Measurements from ENCODE around the gene C2orf66. TPM values are rescaled to one million over a fixed set of nuclear protein-coding genes. Genes with fewer than 3 reads are reported as not detected.

Gene C2orf66
- total RNA-seq, 2 donors from 2014 or later, result not detected

DNA sequence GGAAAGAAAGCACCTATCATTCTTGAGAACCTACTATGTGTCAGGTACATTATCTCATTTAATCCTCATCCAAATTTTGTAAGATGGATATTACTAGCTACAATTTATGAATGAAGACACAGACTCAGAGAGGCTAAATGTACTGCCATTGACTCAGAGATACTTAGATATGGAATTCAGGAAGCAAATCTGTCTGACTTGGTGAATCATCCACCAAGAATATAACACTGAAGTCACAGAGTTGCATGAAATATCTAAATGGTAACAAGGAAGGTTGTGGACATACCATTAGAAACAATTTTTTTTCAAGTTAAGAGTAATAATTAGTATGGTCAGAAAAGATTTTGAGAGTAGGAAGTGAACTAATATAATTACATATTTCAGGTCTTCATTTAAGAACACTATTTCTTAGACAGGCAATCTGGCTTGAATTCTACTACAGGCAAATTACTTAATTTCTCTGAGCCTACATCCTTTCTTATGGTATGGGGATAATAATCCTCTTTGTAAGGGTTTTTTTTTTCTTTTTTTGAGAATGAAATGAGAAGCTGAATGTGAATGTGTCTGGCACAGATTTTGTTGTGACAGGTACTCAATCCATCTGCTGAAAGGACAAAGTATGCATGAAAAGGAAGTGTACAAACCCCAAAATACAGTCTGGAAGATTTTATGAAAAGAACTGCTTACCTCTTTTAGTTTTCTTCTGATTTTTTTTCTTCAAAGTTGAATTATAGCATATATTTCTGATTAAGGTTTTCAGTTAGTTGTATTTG, 14.8 kb upstream of the C2orf66 start:
- TF ChIP-seq, protein P1, sequence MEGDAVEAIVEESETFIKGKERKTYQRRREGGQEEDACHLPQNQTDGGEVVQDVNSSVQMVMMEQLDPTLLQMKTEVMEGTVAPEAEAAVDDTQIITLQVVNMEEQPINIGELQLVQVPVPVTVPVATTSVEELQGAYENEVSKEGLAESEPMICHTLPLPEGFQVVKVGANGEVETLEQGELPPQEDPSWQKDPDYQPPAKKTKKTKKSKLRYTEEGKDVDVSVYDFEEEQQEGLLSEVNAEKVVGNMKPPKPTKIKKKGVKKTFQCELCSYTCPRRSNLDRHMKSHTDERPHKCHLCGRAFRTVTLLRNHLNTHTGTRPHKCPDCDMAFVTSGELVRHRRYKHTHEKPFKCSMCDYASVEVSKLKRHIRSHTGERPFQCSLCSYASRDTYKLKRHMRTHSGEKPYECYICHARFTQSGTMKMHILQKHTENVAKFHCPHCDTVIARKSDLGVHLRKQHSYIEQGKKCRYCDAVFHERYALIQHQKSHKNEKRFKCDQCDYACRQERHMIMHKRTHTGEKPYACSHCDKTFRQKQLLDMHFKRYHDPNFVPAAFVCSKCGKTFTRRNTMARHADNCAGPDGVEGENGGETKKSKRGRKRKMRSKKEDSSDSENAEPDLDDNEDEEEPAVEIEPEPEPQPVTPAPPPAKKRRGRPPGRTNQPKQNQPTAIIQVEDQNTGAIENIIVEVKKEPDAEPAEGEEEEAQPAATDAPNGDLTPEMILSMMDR (IDR thresholded peaks at IDR 0.05), result no peak
- H3K9me3 ChIP-seq, result no peaks in the 10 kb centered on the region

DNA sequence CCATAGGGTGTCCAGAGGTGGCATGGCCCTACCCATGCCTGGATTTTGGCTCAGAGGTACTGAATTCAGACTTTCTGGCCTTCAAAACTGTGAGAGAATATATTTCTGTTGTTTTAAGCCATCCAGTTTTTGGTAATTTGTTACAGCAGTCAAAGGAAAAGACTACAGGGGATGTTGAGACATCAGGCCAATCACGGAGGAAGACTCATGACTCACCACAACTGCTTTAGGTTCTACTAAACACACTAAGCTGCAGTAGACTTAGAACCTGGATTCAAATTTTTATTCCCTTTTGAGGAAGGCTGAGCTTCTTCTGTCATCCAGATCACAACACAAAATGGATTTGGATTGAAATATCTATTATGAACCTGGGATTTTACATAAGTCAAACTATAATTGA, 12.0 kb upstream of the C2orf66 start:
- Histone ChIP-seq H3K36me3 (no peaks in the 10 kb centered on the region), H3K9me3 (no peaks in the 10 kb centered on the region), H3K27me3 (no peaks in the 10 kb centered on the region), H3K4me3 (no peak overlapping the region), H3K4me1 (no peaks in the 10 kb centered on the region), H3K27ac (no peak overlapping the region)
- TF ChIP-seq, protein P1 (IDR thresholded peaks at IDR 0.05), result no peak
- no peak for DNase-seq (ENCODE audit: low spot score)

More for the DNA sequence above, 14.8 kb upstream of the C2orf66 start:
- H3K36me3 ChIP-seq, result no peaks in the 10 kb centered on the region
- H3K4me1 ChIP-seq, result no peaks in the 10 kb centered on the region
- no peak overlapping the region for H3K27ac ChIP-seq
- no peak overlapping the region for H3K4me3 ChIP-seq
- H3K27me3 ChIP-seq, result no peaks in the 10 kb centered on the region
- DNase-seq (ENCODE audit: low spot score), result no peak

DNA sequence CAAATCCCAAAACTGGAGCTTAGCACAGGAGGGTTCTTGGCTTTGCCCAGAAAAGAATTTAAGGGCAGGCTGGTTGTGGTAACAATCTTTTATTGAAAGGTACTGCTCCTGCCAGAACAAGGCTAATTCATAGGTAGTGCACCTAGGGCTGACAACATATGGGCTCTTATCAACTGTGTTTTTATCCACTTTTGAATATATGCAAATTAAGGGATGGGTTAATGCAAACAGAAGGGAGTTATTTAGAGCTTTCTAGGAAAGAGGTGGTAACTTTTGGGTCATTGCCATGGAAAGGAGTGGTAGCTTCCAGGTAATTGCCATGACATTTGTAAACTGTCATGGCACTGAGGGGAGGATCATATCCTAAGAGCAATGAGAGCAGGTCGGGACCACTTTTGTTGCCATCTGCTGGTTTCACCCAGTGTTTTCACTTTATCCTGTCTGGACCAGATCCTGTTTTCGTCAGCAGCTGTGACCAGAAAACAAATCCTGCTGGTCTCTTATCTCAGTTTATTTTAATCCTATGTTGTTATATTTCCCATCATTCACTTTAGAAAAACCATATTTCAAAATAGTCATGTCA, 981 bp downstream of the C2orf66 start:
- Histone ChIP-seq H3K36me3 (no peaks in the 10 kb centered on the region), H3K4me1 (no peaks in the 10 kb centered on the region), H3K27ac (no peak overlapping the region), H3K9me3 (no peaks in the 10 kb centered on the region), H3K4me3 (no peak overlapping the region), H3K27me3 (no peaks in the 10 kb centered on the region)
- DNase-seq (ENCODE audit: low spot score), result no peak
- TF ChIP-seq, protein P1 (IDR thresholded peaks at IDR 0.05), result no peak

DNA sequence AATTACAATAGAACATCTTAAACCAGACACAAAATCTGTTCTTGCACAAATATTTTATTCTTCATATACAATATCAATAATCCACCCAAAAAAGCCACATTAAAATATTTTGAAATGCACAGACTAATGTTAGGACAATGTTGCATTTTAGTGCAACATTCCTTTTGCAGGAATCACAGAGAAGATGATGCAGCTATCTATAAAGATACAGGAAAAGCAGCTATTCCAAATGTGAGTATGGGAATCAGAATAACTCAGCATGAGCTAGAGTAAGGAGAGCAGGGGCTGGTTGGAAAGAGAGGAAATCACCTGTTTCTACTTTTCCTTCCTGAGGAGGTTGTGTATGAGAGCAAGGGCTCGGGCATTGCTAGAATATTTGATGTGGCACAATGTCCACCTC, 4.8 kb downstream of the C2orf66 start:
- Histone ChIP-seq H3K36me3 (no peaks in the 10 kb centered on the region), H3K4me3 (no peak overlapping the region), H3K4me1 (peaks cover 0 to 6% of the 10 kb centered on the region in 2 donors), H3K27me3 (no peaks in the 10 kb centered on the region), H3K9me3 (no peaks in the 10 kb centered on the region), H3K27ac (no peak overlapping the region)
- DNase-seq (ENCODE audit: low spot score), result no peak
- TF ChIP-seq, protein P1 (IDR thresholded peaks at IDR 0.05), result no peak

DNA sequence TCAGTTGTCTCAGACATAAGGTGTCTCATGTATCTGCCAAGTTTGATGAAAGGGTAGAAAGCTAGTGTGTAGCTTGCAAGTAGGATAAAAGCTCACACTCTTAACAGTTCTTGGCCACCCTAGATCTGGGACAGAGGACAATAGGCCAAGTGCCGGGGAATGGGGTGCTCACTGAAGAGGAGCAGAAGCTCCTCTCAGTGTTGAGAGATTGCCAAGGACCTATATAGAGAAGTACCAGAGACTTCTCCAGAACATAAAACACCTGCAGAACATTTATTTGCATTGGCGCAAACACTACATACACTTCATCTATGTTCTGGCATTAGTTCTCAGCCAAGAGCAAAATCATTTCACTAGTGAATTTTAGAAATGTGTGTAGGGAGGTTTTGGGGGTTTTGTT, 6.8 kb downstream of the C2orf66 start:
- peaks cover 0 to 22% of the 10 kb centered on the region in 2 donors for H3K4me1 ChIP-seq
- TF ChIP-seq, protein P1 (IDR thresholded peaks at IDR 0.05), result no peak
- H3K9me3 ChIP-seq, result no peaks in the 10 kb centered on the region
- H3K4me3 ChIP-seq, result no peak overlapping the region
- no peak overlapping the region for H3K27ac ChIP-seq
- no peak for DNase-seq (ENCODE audit: low spot score)
- no peaks in the 10 kb centered on the region for H3K27me3 ChIP-seq
- H3K36me3 ChIP-seq, result peaks cover 3% of the 10 kb centered on the region
